ENCODE results near the gene ZSWIM6.

The ZSWIM6 gene

DNA sequence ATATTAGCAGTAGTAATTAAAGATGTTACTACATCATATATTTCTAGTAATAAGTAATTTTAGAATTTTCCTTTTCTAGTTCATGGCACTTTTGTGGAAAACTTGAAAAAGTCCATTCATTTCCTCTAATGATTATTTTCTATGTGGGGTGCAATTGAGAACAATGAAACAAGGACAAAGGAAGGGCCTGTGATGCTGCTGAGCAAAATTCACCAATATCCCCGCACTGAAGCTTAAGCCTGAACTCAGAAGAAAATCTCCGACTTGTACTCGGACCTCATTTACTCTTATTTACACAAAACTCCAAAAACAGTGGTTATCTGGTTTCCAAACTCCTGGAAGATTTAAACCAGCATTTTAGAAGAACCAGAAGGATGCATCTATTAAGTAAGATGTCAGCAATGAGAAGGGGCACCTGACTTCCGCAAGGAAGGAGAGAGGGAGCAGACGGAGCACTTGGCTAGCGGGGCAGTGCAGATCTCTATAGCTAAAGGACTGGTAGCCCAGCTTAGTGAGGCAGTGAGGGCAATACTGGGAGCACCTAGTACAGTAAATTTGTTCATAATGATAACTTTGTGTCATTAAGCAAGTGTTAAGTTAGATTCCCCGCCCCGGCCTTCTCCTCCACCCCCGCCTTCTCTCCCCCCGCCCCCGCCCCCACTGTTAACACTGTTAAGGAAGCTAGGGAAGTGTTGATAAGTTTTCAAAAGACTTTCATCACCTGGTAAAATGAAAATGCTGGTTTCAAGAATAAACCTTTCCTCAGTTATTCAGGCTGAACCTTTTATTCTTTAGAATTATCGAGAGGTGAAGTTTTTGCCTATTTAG is 123.3 kb downstream of the ZSWIM6 start:
- H3K9ac ChIP-seq (ENCODE audit: low read length) = no peak overlapping the region
- no peak overlapping the region for H3K4me3 ChIP-seq (ENCODE audit: low read depth, low read length, poor library complexity, severe bottlenecking)
- no peaks in the 10 kb centered on the region for H3K79me2 ChIP-seq (ENCODE audit: insufficient read depth, low read length)
- H4K20me1 ChIP-seq (ENCODE audit: insufficient read depth, low read length) = no peaks in the 10 kb centered on the region
- no peaks in the 10 kb centered on the region for H3K36me3 ChIP-seq (ENCODE audit: insufficient read depth, low read length)
- no peaks in the 10 kb centered on the region for H3K4me1 ChIP-seq (ENCODE audit: insufficient read depth, low read length, severe bottlenecking)
- no peaks in the 10 kb centered on the region for H3K9me3 ChIP-seq (ENCODE audit: low read length)
- H3K27me3 ChIP-seq (ENCODE audit: insufficient read depth, low read length) = no peaks in the 10 kb centered on the region
- no peaks in the 10 kb centered on the region for H3K9me2 ChIP-seq (ENCODE audit: low read depth, low read length)
- no peak overlapping the region for H3K27ac ChIP-seq (ENCODE audit: low read depth, low read length, poor library complexity, severe bottlenecking)
- TF ChIP-seq, protein P1, sequence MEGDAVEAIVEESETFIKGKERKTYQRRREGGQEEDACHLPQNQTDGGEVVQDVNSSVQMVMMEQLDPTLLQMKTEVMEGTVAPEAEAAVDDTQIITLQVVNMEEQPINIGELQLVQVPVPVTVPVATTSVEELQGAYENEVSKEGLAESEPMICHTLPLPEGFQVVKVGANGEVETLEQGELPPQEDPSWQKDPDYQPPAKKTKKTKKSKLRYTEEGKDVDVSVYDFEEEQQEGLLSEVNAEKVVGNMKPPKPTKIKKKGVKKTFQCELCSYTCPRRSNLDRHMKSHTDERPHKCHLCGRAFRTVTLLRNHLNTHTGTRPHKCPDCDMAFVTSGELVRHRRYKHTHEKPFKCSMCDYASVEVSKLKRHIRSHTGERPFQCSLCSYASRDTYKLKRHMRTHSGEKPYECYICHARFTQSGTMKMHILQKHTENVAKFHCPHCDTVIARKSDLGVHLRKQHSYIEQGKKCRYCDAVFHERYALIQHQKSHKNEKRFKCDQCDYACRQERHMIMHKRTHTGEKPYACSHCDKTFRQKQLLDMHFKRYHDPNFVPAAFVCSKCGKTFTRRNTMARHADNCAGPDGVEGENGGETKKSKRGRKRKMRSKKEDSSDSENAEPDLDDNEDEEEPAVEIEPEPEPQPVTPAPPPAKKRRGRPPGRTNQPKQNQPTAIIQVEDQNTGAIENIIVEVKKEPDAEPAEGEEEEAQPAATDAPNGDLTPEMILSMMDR (IDR thresholded peaks at IDR 0.05; ENCODE audit: low read length) = no peak
- no peak for TF ChIP-seq EZH2 (IDR thresholded peaks at IDR 0.05; ENCODE audit: borderline replicate concordance, low read length)
- no peaks in the 10 kb centered on the region for H3F3A ChIP-seq (ENCODE audit: insufficient read depth, low read length)
- H2AFZ ChIP-seq (ENCODE audit: low read length) = no peak overlapping the region
- H3K4me2 ChIP-seq (ENCODE audit: low read length) = no peak overlapping the region

DNA sequence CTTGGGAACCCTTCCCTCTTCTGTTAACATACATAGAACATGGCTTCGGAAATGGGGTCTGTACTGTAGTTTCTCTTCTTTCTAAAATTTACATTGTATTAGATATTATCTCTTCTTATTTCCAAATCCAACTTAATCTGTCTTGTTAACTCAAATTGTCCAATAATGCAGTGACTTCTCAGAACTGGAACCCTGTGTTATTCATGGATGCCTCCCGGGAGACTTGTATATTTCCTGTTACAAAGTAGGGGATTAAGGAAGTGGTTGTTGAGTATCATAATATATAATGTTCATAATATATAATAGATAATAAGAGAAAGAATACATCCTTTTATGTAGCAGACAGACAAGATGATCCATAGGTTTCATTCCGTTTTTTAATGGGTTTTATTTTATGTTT is 128.4 kb downstream of the ZSWIM6 start:
- H4K20me1 ChIP-seq (ENCODE audit: insufficient read depth, low read length) = no peaks in the 10 kb centered on the region
- H3K4me3 ChIP-seq (ENCODE audit: low read depth, low read length, poor library complexity, severe bottlenecking) = no peak overlapping the region
- no peaks in the 10 kb centered on the region for H3K4me1 ChIP-seq (ENCODE audit: insufficient read depth, low read length, severe bottlenecking)
- H3K27ac ChIP-seq (ENCODE audit: low read depth, low read length, poor library complexity, severe bottlenecking) = no peak overlapping the region
- H3K27me3 ChIP-seq (ENCODE audit: insufficient read depth, low read length) = no peaks in the 10 kb centered on the region
- H3K9ac ChIP-seq (ENCODE audit: low read length) = no peak overlapping the region
- H3F3A ChIP-seq (ENCODE audit: insufficient read depth, low read length) = no peaks in the 10 kb centered on the region
- no peaks in the 10 kb centered on the region for H3K9me2 ChIP-seq (ENCODE audit: low read depth, low read length)
- TF ChIP-seq, protein P1 (IDR thresholded peaks at IDR 0.05; ENCODE audit: low read length) = no peak
- TF ChIP-seq EZH2 (IDR thresholded peaks at IDR 0.05; ENCODE audit: borderline replicate concordance, low read length) = no peak
- H3K9me3 ChIP-seq (ENCODE audit: low read length) = no peaks in the 10 kb centered on the region
- H3K36me3 ChIP-seq (ENCODE audit: insufficient read depth, low read length) = no peaks in the 10 kb centered on the region
- H3K4me2 ChIP-seq (ENCODE audit: low read length) = no peak overlapping the region
- H2AFZ ChIP-seq (ENCODE audit: low read length) = no peak overlapping the region
- H3K79me2 ChIP-seq (ENCODE audit: insufficient read depth, low read length) = no peaks in the 10 kb centered on the region

DNA sequence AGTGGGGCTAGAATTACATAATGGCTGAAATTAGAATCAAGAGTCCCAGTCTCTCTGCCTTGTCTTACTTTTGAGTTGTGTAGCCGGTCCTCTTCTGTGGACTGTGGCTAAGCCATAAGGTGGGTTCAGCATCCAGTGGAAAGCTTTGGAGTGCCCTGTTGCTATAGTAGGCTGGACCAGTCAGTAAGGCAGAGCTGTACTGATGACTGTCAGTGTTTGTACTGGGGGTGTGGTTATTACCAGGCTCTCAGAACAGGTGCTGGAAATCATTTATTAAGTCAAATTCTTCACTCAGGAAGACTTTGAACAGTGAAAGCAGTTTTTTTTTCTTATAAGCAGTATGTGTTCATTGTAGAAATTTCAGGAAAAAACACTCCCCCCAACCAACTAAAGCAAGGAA is 129.4 kb downstream of the ZSWIM6 start:
- no peak overlapping the region for H3K4me2 ChIP-seq (ENCODE audit: low read length)
- H3K27ac ChIP-seq (ENCODE audit: low read depth, low read length, poor library complexity, severe bottlenecking) = no peak overlapping the region
- no peaks in the 10 kb centered on the region for H3K9me3 ChIP-seq (ENCODE audit: low read length)
- no peak for TF ChIP-seq EZH2 (IDR thresholded peaks at IDR 0.05; ENCODE audit: borderline replicate concordance, low read length)
- TF ChIP-seq, protein P1 (IDR thresholded peaks at IDR 0.05; ENCODE audit: low read length) = no peak
- no peaks in the 10 kb centered on the region for H4K20me1 ChIP-seq (ENCODE audit: insufficient read depth, low read length)
- H3K36me3 ChIP-seq (ENCODE audit: insufficient read depth, low read length) = no peaks in the 10 kb centered on the region
- no peak overlapping the region for H2AFZ ChIP-seq (ENCODE audit: low read length)
- no peaks in the 10 kb centered on the region for H3F3A ChIP-seq (ENCODE audit: insufficient read depth, low read length)
- H3K79me2 ChIP-seq (ENCODE audit: insufficient read depth, low read length) = no peaks in the 10 kb centered on the region
- H3K4me1 ChIP-seq (ENCODE audit: insufficient read depth, low read length, severe bottlenecking) = no peaks in the 10 kb centered on the region
- H3K4me3 ChIP-seq (ENCODE audit: low read depth, low read length, poor library complexity, severe bottlenecking) = no peak overlapping the region
- H3K27me3 ChIP-seq (ENCODE audit: insufficient read depth, low read length) = no peaks in the 10 kb centered on the region
- no peak overlapping the region for H3K9ac ChIP-seq (ENCODE audit: low read length)
- no peaks in the 10 kb centered on the region for H3K9me2 ChIP-seq (ENCODE audit: low read depth, low read length)
